OCI-M1 (cell line): ENCODE measurements around the gene MRPL27.

Experiments used
- DNase-seq: peaks from one replicate; lab custom pipeline; 2025; lab: John Stamatoyannopoulos, UW

The MRPL27 gene

DNA sequence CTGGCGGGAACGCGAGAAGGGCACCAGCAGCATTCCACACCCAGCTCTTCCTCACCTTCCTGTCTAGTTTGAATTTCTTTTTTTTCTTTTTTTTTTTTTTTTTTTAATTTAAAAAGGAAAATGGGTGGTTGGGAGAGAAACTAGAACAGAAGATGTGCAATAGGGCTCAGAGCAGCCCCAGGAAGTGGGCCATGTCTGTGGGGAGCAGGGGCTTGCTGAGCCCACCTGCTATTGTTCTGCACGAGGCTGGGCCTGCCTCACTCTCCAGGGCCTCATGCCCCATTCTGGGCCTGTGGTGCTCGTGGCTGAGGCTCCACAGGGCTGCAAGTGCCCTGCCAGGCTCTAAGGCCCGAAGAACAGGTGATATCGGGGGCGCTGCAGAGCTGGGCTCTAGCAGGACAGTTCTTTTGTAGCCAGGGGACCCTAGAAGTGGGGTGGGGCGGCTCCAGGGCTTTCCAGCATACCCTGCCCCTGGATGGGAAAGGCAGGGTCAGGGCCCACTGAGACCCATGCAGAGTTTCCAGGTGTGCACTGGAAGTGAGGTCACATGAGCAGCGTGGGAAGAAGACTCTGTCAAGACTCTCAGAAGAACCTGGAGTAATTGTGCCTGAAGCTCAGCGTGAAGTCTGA is 12.4 kb downstream of the MRPL27 start:
- DNase-seq: no peak

DNA sequence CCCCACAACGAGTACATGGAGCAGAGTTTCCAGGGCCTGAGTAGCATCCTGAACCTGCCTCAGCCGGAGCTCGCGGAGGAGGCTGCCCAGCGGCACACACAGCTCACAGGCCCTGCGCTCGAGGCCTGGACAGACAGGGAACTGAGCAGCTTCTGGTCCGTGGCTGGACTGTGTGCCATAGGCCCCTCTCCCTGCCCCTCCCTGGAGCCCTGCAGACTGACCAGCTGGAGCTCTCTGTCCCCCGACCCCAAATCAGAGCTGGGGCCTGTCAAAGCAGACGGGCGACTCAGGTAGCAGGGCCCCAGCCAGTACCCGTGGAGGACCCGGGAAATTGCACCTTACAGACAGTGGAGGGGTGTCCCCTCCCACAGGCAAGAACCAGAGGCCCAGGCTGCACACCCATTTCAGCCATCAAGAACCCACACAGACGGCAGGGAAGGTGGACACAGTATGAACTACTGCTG is 13.0 kb downstream of the MRPL27 start:
- no peak for DNase-seq

DNA sequence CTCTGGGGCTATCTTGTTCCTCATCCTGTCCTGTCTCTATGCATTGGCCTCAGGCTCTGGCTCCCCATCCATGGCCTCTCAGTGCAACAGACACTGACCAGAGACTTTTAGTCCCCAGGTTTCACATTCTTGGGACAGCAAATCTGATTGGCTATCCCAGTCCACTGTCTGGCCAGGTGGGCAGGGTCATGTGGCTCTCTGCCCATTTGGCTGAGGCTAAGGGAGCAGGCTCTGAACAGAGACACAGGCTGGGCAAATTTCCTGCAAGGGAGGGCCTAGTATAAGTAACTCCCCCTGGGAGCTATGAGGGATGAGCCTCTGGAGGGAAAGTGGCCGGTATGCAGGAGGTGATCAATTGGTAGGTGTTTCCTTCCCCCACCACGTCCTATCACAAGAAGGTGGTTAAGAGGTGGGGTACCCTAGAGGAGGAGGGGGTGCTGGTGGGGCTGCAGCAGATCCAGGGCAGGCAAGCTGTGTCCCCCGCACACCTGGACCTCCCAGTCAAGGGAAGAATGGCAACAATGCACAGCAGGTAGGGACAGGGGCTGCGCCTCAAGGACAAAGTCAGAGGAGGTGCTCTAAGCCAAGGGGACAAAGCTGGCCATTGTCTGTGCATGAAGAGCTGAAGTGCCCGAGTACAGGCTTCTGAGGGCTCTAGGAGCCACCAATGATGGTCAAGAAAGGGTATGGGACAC is 13.8 kb downstream of the MRPL27 start:
- no peak for DNase-seq

DNA sequence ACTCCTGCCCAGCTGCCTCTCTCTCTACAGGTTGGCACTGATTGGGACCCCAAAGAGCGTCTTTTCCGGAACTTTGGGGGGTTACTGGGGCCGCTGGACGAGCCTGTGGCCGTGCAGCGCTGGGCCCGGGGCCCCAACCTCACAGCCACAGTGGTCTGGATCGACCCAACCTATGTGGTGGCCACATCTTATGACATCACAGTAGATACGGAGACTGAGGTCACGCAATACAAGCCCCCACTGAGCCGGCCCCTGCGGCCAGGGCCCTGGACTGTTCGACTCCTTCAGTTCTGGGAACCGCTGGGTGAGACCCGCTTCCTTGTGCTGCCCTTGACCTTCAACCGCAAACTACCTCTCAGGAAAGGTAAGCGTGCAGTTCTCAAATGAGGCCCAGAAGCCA is 14.8 kb downstream of the MRPL27 start:
- DNase-seq: no peak

DNA sequence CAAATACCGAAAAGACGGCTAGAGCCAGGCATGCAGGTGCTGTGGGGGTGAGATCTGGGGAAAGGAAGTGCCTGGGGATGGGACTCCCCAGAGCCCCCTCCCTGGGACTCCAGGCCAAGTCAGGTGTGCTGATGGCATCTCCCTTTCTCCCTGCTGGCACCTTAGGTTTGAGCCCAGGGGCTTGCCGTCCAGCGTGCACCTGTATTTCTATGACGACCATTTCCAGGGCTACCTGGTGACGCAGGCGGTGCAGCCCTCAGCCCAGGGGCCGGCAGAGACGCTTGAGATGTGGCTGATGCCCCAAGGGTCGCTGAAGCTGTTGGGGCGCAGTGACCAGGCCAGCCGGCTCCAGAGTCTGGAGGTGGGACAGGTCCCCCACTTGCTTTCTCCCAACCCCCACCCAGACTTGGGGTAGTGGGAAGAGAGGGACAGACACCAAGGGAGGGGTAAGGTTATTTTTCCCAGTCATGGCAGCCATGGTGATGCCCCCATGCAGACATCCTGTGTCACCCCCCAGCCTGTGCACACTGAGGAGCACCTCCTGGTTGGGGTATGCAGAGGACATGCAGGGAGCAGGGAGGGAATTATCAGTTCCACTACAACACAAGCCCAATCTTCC is 16.0 kb downstream of the MRPL27 start:
- DNase-seq: no peak

DNA sequence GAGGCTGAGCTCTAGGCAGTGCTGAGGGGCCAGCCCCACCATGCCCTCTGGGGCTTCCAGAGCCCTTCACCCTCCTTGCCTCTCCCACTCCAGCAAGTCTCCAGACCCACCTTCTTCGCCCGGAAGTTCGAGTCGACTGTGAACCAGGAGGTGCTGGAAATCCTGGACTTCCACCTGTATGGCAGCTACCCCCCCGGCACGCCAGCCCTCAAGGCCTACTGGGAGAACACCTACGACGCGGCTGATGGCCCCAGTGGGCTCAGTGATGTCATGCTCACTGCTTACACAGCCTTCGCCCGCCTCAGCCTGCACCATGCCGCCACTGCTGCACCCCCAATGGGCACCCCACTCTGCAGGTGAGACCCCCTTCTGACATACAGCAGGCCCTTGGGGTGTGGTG is 16.6 kb downstream of the MRPL27 start:
- no peak for DNase-seq

DNA sequence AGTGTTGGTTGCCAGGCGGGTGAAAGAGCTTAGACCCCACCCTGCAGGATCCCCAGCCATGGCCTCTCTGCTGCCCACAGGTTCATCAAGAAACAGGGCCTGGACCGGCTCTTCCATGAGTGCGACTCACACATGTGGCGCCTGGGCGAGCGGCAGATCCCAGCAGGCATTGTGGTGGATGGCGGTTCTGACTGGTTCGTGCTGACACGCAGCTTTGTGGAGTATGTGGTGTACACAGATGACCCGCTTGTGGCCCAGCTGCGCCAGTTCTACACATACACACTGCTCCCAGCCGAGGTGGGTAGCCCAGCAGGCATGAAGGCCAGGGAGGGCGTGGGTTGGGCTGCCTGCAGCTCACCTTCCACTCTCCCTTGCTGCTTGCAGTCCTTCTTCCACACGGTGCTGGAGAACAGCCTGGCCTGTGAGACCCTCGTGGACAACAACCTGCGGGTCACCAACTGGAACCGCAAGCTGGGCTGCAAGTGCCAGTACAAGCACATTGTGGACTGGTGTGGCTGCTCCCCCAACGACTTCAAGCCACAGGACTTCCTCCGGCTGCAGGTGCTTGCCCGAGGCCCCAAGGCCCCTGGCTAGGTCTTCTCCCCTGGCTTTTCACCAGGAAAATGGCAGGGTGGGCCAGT is 17.2 kb downstream of the MRPL27 start:
- no peak for DNase-seq

DNA sequence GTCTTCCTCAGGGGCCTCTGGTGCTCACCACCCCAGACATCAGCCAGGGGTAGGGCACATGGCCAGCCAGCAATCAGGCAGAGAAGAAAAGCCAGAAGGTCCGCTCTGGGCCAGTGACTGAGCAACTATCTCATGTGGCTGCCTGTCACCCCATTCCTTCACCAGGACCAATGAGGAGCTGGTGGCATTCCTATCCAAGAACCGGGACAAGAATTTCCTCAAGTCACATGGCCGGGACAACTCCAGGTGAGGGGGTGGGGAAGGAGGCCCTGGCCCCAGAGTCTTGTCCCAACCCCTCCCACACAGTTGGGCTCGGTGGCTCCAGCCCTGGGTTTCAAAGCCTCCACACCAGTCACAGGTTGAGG is 17.7 kb downstream of the MRPL27 start:
- no peak for DNase-seq

DNA sequence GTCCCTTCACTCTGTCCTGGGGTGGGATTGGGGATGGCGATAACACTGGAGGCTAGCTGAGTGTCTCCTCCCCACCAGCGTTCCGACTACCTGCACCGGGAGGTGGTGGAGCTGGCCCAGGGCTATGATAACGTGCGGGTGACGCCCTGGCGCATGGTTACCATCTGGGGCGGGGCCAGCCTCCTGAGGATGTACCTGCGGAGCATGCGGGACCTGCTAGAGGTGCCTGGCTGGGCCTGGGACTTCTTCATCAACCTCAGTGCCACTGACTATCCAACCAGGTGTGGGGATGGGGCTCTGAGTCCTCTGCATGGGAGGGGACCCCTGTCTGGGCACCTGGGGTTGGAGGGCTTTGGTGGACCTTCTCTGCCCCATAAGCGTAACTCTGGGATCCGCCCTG is 18.2 kb downstream of the MRPL27 start:
- no peak for DNase-seq

DNA sequence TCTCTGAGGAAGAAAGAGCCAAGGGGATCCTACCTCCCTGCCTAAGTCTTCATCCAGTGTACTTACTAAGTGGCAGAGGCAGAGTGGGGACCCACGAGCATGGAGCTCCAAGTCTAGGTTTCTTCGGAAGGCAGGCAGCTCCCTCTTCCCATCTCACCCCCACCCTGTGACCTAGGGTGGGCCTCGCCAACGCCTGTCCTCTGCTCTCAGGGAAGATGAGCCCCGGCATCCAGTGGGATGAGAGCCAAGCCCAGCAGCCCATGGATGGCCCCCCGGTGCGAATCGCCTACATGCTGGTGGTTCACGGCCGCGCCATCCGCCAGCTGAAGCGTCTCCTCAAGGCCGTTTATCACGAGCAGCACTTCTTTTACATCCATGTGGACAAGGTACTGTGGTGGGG is 18.8 kb downstream of the MRPL27 start:
- no peak for DNase-seq

DNA sequence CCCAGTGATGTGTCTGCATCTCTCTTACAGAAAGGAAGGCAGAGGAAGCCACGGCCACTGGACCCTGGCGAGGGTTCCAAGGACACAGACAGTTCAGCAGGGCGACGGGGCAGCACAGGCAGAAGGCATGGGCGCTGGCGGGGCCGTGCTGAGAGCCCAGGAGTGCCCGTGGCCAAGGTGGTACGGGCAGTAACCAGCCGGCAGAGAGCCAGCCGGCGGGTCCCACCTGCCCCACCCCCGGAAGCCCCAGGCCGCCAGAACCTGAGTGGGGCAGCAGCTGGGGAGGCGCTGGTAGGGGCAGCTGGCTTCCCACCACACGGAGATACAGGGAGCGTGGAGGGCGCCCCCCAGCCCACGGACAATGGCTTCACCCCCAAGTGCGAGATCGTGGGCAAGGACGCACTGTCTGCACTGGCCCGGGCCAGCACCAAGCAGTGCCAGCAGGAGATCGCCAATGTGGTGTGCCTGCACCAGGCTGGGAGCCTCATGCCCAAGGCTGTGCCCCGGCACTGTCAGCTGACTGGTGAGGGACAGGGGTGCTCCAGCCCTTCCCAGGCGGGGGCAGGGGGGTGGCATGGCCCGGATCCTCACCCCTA is 19.3 kb downstream of the MRPL27 start:
- no peak for DNase-seq

DNA sequence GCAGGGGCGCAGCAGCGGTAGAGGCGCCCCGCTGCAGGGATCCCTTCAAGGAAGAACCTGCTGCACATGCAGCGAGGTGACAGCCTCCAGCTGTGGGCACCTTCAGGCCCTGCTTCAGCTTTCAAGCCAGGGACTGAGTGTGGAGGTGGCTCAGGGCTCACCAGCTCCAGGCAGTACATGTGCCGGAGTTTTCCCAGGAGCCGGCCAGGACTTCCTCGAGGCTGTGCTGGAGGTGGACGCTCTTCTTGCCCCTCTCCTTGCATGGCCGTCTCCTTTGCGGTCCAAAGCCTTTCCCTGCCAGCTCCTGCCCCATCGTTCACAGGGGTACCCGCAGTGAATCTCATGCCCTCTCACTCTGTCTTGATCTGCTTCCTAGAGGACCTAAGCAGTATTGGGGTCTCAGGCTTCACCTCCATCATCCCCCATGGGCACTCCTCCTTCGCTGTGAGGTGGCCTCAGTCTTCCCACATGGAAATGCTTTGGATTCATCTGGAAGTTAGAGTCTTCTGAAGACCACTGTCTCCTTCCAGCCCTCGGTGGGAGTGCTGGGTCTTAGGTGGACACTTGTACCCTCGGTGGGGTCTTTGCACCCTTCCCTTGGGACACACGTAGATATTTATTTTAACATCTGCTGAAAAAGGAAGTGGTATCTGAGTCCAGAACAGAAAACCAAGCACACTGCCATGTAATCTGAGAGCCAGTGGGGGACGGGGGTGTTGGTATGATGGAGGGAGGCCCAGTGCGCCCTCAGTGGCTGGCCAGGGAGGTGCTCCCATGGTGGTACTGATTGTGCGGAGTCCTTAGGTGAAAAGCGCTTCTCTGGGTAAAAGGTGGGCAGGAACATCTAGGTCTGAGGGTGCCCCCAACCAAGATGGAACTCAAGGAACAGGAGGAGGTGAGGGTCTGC is 20.0 kb downstream of the MRPL27 start:
- DNase-seq: no peak

DNA sequence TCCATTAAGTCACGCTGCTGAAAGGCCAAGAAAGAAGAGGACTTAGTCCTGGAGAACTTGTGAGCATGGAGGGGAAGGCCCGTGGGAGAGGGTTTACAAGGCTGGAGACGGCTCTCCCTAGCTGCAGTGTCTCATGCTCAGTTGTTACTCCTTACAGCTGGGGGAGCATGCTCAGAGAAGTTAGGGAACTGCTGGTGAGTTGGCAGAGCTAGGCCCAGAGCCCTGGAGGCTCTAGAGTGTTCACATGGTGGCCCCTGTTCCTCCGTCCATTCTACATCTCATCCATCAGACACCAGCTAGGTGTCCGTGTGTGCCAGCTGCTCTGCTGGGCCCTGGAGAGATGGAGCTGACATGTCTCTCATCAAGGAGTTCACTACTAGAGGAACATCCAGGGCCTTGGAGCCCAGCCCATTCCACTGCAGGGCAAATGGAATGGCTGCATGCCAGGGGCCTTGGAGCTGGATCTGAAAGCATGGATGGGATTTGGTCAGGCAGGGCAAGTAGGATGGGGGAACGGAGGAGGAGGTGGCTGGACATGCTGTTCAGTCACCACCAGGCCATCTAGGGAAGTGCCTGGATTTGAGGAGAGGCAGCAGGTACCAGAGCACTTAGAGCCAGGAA is 20.8 kb downstream of the MRPL27 start:
- no peak for DNase-seq

DNA sequence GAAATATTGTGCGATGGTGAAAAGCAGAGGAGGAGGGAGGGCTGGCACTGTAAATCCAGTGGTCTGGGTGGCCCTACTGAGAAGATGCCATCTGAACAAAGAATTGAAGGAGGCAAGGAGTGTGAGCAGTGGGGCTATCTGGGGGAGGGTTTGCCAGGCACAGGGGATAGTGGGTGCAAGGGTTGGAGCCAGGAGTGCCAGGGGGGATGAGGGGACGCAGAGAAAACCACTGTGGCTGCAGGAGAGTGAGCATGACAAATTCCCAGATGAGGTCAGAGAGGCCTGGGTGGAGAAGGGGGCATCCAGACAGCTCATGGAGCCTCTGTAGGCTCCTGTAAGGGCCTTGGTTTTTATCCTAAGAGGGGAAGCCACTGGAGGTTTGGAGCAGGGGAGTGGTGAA is 22.3 kb downstream of the MRPL27 start:
- DNase-seq: no peak

DNA sequence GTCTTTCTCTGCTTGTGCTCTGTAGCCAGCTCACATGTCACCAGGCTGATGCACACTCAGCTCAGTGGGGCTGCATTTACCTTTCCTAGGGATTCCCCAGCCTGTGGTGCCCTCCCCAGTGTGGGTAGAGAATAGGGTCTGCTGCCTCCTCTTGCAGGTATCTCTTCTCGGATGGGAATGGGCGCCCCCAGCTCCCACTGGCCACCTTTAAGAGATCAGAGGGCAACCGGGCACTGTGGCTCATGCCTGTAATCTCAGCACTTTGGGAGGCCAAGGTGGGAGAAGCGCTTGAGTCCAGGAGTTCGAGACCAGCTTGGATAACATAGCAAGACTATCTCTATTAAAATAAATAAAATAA is 23.8 kb downstream of the MRPL27 start:
- no peak for DNase-seq

DNA sequence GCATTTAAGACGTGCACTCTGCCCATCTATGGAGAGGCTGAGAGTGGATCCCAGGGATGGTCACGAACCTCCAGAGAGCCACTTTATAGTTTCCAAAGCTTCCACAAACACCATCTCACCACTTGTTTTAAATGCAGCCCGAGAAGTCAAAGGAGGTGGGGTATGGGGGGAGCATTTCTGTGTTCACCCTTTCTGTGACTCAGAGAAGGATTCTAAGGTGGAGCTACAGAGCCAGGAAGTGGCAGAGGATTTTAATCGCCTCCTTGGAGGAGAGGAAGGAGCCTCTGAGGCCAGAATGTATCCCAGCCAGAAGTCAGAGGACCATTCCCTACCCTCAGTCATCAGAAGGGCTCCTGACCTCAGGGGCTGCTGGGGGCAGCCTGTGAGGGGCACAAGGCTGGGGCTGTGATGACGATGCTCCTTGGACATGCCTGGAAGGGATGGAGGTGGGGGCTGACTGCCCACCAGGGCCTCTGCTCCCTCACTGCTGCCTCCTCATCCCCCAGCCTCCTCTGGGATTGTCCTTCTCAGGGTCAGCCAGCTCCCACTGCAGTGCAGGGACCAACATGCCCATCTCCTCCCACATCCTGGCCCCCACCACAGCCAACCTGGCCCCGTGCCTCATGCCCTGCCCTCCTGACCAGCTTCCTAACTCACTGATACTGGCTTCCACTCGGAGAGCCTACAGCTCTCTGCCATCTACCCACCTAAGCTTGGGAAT is 24.3 kb downstream of the MRPL27 start:
- DNase-seq: no peak

DNA sequence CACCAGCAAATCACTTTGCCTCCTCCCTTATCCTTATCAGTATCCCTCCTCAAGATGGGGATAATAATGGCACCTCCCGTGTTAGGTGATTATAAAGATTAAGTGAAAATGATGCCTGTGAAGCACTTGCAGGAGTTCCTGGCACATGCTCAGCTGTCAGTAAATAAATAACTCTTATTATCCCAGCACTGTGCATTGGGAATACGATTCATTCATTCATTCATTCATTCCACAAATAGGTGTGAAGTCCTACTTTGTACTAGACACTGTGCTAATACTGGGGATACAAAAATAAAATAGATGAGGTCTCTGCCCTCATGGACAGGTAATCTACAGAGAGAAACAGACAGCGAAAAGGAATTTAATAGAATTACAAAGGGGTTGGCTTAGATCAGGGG is 25.1 kb downstream of the MRPL27 start:
- DNase-seq: no peak

DNA sequence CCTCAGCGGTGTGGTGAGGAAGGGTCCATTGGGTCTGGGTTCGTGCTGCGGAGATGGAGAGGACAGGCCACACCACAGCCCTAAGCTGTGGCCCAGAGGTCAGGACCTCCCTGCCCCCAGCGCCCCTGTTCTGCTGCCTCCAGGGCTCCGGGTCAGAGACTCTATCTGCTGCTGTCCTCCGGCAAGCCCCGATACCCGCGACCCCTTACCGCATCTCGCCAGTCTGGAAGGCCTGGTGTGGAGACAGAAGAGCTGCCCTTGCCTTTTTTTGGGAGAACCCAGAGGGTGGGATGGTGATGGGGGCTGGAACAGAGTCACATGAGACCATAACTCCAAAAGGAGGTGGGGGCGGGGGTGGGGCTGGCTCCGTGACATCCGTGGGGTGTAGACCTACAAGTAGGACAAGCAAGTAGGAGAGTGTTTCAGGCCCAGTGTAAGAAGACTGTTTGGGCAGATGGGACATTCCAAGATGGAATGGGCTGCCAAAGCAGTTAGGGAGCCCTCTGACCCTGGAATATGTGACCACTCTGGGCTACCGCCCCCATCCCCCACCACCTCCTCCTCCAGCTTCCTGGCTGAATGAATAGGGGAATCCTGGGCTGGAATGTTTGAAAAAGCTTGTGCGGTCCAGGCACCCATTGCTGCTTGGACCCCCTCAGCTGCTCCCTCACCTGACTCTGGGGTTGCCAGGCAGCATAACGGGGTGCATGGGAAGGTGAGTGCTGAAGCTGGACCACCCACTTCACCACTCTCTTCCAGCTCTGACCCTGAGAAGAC is 25.7 kb downstream of the MRPL27 start:
- no peak for DNase-seq

DNA sequence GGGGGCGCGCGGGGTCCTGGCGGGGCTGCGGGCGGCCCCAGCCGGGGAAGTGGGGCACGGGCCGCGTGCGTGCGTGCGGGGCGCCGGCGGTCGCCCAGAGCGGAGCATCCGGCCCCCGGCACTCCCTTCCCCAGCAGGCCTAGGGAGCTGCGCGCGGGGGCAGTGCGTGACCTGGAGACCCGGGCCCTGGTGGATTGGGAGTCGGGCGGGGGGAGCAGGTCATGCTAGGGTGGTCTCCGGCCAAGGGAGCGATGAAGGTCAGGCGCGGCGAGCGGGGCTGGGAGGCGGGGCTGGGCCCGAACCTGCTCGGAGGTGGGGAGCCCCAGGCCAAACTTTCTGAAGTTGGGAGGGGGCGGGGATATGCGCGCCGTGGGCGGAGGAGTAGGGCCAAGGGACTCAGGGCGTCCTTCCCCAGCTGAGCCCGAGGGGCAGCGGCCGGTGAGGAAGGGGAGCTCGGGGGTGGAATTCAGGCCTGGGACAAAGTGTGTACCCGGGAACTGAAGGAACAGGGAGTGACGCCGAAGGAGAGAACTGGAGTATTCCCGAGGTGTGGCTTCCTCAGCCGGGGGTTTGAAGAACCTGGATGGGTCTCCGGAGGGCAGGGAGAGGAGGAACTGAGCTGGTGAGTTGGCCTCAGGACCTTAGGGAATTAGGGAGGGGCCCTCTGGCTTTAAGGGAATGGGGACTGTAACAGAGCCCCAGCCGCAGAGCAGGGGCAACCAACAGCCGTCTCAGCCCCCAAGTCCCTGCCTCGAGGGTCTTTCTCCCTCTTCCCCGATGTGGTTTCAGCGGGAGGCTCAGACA is 26.5 kb downstream of the MRPL27 start:
- DNase-seq: peak; percentile 44
